Body of pancreas (tissue), 4 donors: Measurements from ENCODE around the gene PRKAG2.

Source experiments
- CTCF ChIP-seq, 7 experiments: fragments of 450-650 bp in 4 of 7; fragments of 200-600 bp in 3 of 7; sonication (generic) in 3 of 7; IDR thresholded peaks; one replicate each; pipeline ENCODE4 v1.5.1; 2016 to 2019; ENCODE audit warnings: antibody characterized with exemption in 7 of 7
- POLR2A ChIP-seq, 3 donors: fragments of 450-650 bp; IDR thresholded peaks; one replicate each; pipeline ENCODE4 v1.6.1; 2016; ENCODE audit warnings: antibody characterized with exemption in 3 of 3, mild to moderate bottlenecking in 2 of 3

DNA sequence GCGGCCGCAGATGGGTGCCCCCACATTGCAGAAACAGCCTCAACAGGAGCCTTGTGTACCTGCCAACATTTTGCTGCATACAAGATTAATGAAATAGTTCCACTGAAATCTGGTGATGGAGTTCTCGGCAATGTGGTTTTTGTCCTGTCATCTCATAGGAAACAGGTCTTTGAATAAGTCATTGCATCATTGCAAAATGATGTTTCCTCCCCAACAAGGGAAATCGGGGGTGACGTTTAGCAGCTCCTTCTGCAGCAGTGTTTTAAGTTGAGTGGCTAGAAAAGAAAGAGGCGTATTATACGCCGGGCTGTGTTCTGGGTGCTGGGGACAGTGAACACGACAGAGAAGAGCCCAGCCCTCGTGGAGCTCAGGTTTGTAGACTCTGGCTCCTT lies 177.0 kb downstream of the PRKAG2 start:
- TF ChIP-seq POLR2A (IDR thresholded peaks at IDR 0.05) (no peak), CTCF (IDR thresholded peaks at IDR 0.05) (no peak)
